ENCODE results near the gene GH2.
"Not testable (repeated sequence)": the region's sequence is repeated elsewhere in the genome, so short reads cannot be mapped to it uniquely, and the experiment has no call there.

GH2 gene

GRCh38 chr17:63920050-63920449 lies 38.3 kb upstream of the GH2 start:
- not testable (repeated sequence) for H3K4me1 ChIP-seq (ENCODE audit: insufficient read depth, low read length); H3K4me3 ChIP-seq (ENCODE audit: low read depth in 1 of 2, low read length in 2 of 2); H3K27ac ChIP-seq (ENCODE audit: low read depth, low read length); H3K9ac ChIP-seq (ENCODE audit: low read length); H3K27me3 ChIP-seq (ENCODE audit: control insufficient read depth in 1 of 2, insufficient read depth in 2 of 2, low read length in 2 of 2); H3K9me3 ChIP-seq (ENCODE audit: low read length); H3K36me3 ChIP-seq (ENCODE audit: insufficient read depth, low read length)

- H3K36me3 ChIP-seq (ENCODE audit: insufficient read depth, low read length) = no peaks in the 10 kb centered on the region
- no peak overlapping the region for H3K27ac ChIP-seq (ENCODE audit: low read depth, low read length)
- no peak overlapping the region for H3K4me3 ChIP-seq (ENCODE audit: low read depth in 1 of 2, low read length in 2 of 2)
- H3K27me3 ChIP-seq (ENCODE audit: control insufficient read depth in 1 of 2, insufficient read depth in 2 of 2, low read length in 2 of 2) = no peaks in the 10 kb centered on the region
- no peaks in the 10 kb centered on the region for H3K4me1 ChIP-seq (ENCODE audit: insufficient read depth, low read length)
- H3K9ac ChIP-seq (ENCODE audit: low read length) = no peak overlapping the region
- no peaks in the 10 kb centered on the region for H3K9me3 ChIP-seq (ENCODE audit: low read length)
These were observed 37.6 kb upstream of the GH2 start for GRCh38 chr17:63919311-63919723.

GRCh38 chr17:63918789-63919305 lies 37.1 kb upstream of the GH2 start, which contains the start of gene GH1:
Gene GH1, minus strand, starts transcription at chr17:63918839. Its CDS starts 63 bp downstream, at chr17:63918776.
- H3K4me3 ChIP-seq (ENCODE audit: low read depth in 1 of 2, low read length in 2 of 2); H3K36me3 ChIP-seq (ENCODE audit: insufficient read depth, low read length); H3K27ac ChIP-seq (ENCODE audit: low read depth, low read length); H3K9ac ChIP-seq (ENCODE audit: low read length); H3K9me3 ChIP-seq (ENCODE audit: low read length); H3K27me3 ChIP-seq (ENCODE audit: control insufficient read depth in 1 of 2, insufficient read depth in 2 of 2, low read length in 2 of 2); H3K4me1 ChIP-seq (ENCODE audit: insufficient read depth, low read length): not testable (repeated sequence)

- Histone ChIP-seq H3K36me3 (ENCODE audit: insufficient read depth, low read length) (no peaks in the 10 kb centered on the region), H3K4me3 (ENCODE audit: low read depth in 1 of 2, low read length in 2 of 2) (no peak overlapping the region), H3K27ac (ENCODE audit: low read depth, low read length) (no peak overlapping the region), H3K9ac (ENCODE audit: low read length) (no peak overlapping the region), H3K27me3 (ENCODE audit: control insufficient read depth in 1 of 2, insufficient read depth in 2 of 2, low read length in 2 of 2) (no peaks in the 10 kb centered on the region), H3K4me1 (ENCODE audit: insufficient read depth, low read length) (no peaks in the 10 kb centered on the region), H3K9me3 (ENCODE audit: low read length) (no peaks in the 10 kb centered on the region)
These were observed 36.6 kb upstream of the GH2 start for GRCh38 chr17:63918305-63918704.

GRCh38 chr17:63917646-63918045 lies 35.9 kb upstream of the GH2 start:
- Histone ChIP-seq H3K27me3 (ENCODE audit: control insufficient read depth in 1 of 2, insufficient read depth in 2 of 2, low read length in 2 of 2) (no peaks in the 10 kb centered on the region), H3K9me3 (ENCODE audit: low read length) (no peaks in the 10 kb centered on the region), H3K9ac (ENCODE audit: low read length) (no peak overlapping the region), H3K4me1 (ENCODE audit: insufficient read depth, low read length) (no peaks in the 10 kb centered on the region), H3K27ac (ENCODE audit: low read depth, low read length) (no peak overlapping the region), H3K4me3 (ENCODE audit: low read depth in 1 of 2, low read length in 2 of 2) (no peak overlapping the region), H3K36me3 (ENCODE audit: insufficient read depth, low read length) (no peaks in the 10 kb centered on the region)

GRCh38 chr17:63917206-63917605 lies 35.5 kb upstream of the GH2 start:
- not testable (repeated sequence) for H3K36me3 ChIP-seq (ENCODE audit: insufficient read depth, low read length); H3K4me1 ChIP-seq (ENCODE audit: insufficient read depth, low read length); H3K27me3 ChIP-seq (ENCODE audit: control insufficient read depth in 1 of 2, insufficient read depth in 2 of 2, low read length in 2 of 2); H3K9me3 ChIP-seq (ENCODE audit: low read length); H3K9ac ChIP-seq (ENCODE audit: low read length); H3K4me3 ChIP-seq (ENCODE audit: low read depth in 1 of 2, low read length in 2 of 2); H3K27ac ChIP-seq (ENCODE audit: low read depth, low read length)

GRCh38 chr17:63916566-63917185 lies 34.9 kb upstream of the GH2 start:
- Histone ChIP-seq H3K27ac (ENCODE audit: low read depth, low read length) (no peak overlapping the region), H3K9me3 (ENCODE audit: low read length) (no peaks in the 10 kb centered on the region), H3K36me3 (ENCODE audit: insufficient read depth, low read length) (no peaks in the 10 kb centered on the region), H3K9ac (ENCODE audit: low read length) (no peak overlapping the region), H3K27me3 (ENCODE audit: control insufficient read depth in 1 of 2, insufficient read depth in 2 of 2, low read length in 2 of 2) (no peaks in the 10 kb centered on the region), H3K4me1 (ENCODE audit: insufficient read depth, low read length) (no peaks in the 10 kb centered on the region), H3K4me3 (ENCODE audit: low read depth in 1 of 2, low read length in 2 of 2) (no peak overlapping the region)

- not testable (repeated sequence) for H3K36me3 ChIP-seq (ENCODE audit: insufficient read depth, low read length); H3K9me3 ChIP-seq (ENCODE audit: low read length); H3K27ac ChIP-seq (ENCODE audit: low read depth, low read length); H3K9ac ChIP-seq (ENCODE audit: low read length); H3K27me3 ChIP-seq (ENCODE audit: control insufficient read depth in 1 of 2, insufficient read depth in 2 of 2, low read length in 2 of 2); H3K4me3 ChIP-seq (ENCODE audit: low read depth in 1 of 2, low read length in 2 of 2); H3K4me1 ChIP-seq (ENCODE audit: insufficient read depth, low read length)
These were observed 34.0 kb upstream of the GH2 start for GRCh38 chr17:63915753-63916152.

GRCh38 chr17:63914471-63914870 lies 32.7 kb upstream of the GH2 start:
- no peaks in the 10 kb centered on the region for H3K4me1 ChIP-seq (ENCODE audit: insufficient read depth, low read length)
- H3K9ac ChIP-seq (ENCODE audit: low read length) = no peak overlapping the region
- H3K36me3 ChIP-seq (ENCODE audit: insufficient read depth, low read length) = no peaks in the 10 kb centered on the region
- peaks cover 0 to 5% of the 10 kb centered on the region in 2 donors for H3K27me3 ChIP-seq (ENCODE audit: control insufficient read depth in 1 of 2, insufficient read depth in 2 of 2, low read length in 2 of 2)
- no peak overlapping the region for H3K4me3 ChIP-seq (ENCODE audit: low read depth in 1 of 2, low read length in 2 of 2)
- H3K9me3 ChIP-seq (ENCODE audit: low read length) = no peaks in the 10 kb centered on the region
- H3K27ac ChIP-seq (ENCODE audit: low read depth, low read length) = no peak overlapping the region

- Histone ChIP-seq H3K9me3 (ENCODE audit: low read length) (no peaks in the 10 kb centered on the region), H3K27ac (ENCODE audit: low read depth, low read length) (no peak overlapping the region), H3K4me1 (ENCODE audit: insufficient read depth, low read length) (no peaks in the 10 kb centered on the region), H3K9ac (ENCODE audit: low read length) (no peak overlapping the region), H3K27me3 (ENCODE audit: control insufficient read depth in 1 of 2, insufficient read depth in 2 of 2, low read length in 2 of 2) (peaks cover 0 to 5% of the 10 kb centered on the region in 2 donors), H3K4me3 (ENCODE audit: low read depth in 1 of 2, low read length in 2 of 2) (no peak overlapping the region), H3K36me3 (ENCODE audit: insufficient read depth, low read length) (no peaks in the 10 kb centered on the region)
These were observed 29.9 kb upstream of the GH2 start for GRCh38 chr17:63911657-63912100.

- Histone ChIP-seq H3K4me1 (ENCODE audit: insufficient read depth, low read length) (no peaks in the 10 kb centered on the region), H3K9me3 (ENCODE audit: low read length) (no peaks in the 10 kb centered on the region), H3K4me3 (ENCODE audit: low read depth in 1 of 2, low read length in 2 of 2) (no peak within 1 kb of the TSS), H3K9ac (ENCODE audit: low read length) (no peak within 1 kb of the TSS), H3K27me3 (ENCODE audit: control insufficient read depth in 1 of 2, insufficient read depth in 2 of 2, low read length in 2 of 2) (peaks cover 0 to 5% of the 10 kb centered on the region in 2 donors), H3K36me3 (ENCODE audit: insufficient read depth, low read length) (no peaks in the 10 kb centered on the region), H3K27ac (ENCODE audit: low read depth, low read length) (no peak within 1 kb of the TSS)
These were observed 29.4 kb upstream of the GH2 start, which contains the start of gene CSHL1 for GRCh38 chr17:63911041-63911635. Gene CSHL1, minus strand, starts transcription at chr17:63911258. Its CDS starts 62 bp downstream, at chr17:63911196.

- Histone ChIP-seq H3K9ac (ENCODE audit: low read length) (no peak overlapping the region), H3K4me1 (ENCODE audit: insufficient read depth, low read length) (no peaks in the 10 kb centered on the region), H3K27ac (ENCODE audit: low read depth, low read length) (no peak overlapping the region), H3K27me3 (ENCODE audit: control insufficient read depth in 1 of 2, insufficient read depth in 2 of 2, low read length in 2 of 2) (peaks cover 0 to 5% of the 10 kb centered on the region in 2 donors), H3K4me3 (ENCODE audit: low read depth in 1 of 2, low read length in 2 of 2) (no peak overlapping the region), H3K36me3 (ENCODE audit: insufficient read depth, low read length) (no peaks in the 10 kb centered on the region), H3K9me3 (ENCODE audit: low read length) (no peaks in the 10 kb centered on the region)
These were observed 28.4 kb upstream of the GH2 start for GRCh38 chr17:63910096-63910495.
